Left renal pelvis (tissue), 4 donors: ENCODE results near the gene RNU1-2. TPM values are rescaled to one million over a fixed set of nuclear protein-coding genes. Genes with fewer than 3 reads are reported as not detected.

Experiments used
- polyA plus RNA-seq, 4 donors: library from polyadenylated mRNA; unstranded; fragments of 120-200 nt; gene quantifications; one replicate each; pipeline ENCODE4 v1.2.1, GENCODE V29; 2013; ENCODE audit not compliant: insufficient read length in 4 of 4

RNU1-2 gene
- polyA plus RNA-seq, 4 donors, result not detected

Other genes starting within 250 kb of the RNU1-2 start
- not detected for gene RNU1-3, start 229.0 kb upstream of the RNU1-2 start, polyA plus RNA-seq
- gene RNU1-4, start 155.5 kb upstream of the RNU1-2 start, polyA plus RNA-seq, result not detected
- 10 to 100 TPM; 22.4 to 78.1 (median 34.6) TPM for gene CROCC, start 26.0 kb downstream of the RNU1-2 start, polyA plus RNA-seq
- 100 to 1,000 TPM; 204 to 582 (median 224) TPM for gene MFAP2, start 84.6 kb downstream of the RNU1-2 start, polyA plus RNA-seq
- 10 to 100 TPM; 25.5 to 38.0 (median 30.1) TPM for gene ATP13A2, start 115.9 kb downstream of the RNU1-2 start, polyA plus RNA-seq
- gene SDHB, start 158.1 kb downstream of the RNU1-2 start, polyA plus RNA-seq, result 100 to 1,000 TPM in 3 of 4 donors, 10 to 100 TPM in 1; 87.5 to 163 (median 146) TPM
- gene PADI2, start 223.5 kb downstream of the RNU1-2 start, polyA plus RNA-seq, result 1 to 10 TPM in 3 of 4 donors, under 1 TPM in 1; 0.35 to 3.3 (median 2.4) TPM